ENCODE results near the gene LARP6.
"Not testable (repeated sequence)": the region's sequence is repeated elsewhere in the genome, so short reads cannot be mapped to it uniquely, and the experiment has no call there.

The LARP6 gene

DNA sequence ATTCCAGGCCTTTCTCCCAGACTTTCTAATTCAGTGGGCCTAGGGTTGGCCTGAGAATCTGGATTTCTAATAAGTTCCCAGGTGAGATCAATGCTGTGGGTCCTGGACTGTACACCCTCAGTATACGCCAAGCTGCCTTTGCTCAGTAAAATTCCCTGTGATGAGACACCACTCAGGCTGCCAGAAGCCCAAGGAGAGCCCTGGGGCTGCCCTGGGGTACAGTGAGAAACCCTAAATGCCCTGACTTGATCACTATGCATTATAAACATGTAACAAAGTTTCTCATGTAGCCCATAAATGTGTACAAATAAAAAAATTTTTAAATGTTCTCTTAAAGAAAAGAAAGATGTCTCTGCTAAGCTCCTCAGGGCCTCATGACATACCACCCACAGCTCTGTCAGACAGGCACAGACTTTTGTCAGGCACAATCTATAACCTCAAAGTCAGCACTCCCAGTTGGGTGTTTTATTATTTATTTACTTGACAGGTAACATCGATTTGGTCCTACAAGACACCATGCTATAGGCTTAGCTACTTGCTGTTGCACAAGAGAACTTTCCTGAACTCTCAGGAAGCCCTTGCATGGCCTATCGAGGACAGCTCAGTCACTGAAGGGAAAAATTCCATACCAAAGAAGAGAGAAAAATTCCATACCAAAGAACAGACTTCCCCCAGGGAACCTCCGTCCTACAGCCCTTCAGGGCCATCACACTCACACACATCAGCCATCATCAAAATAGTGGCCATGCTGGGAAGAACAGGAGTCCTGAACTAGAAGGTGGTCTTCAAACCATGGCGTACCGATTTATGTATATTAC is 22.7 kb downstream of the LARP6 start:
- DNase-seq (ENCODE audit: low read depth in 2 of 3, low spot score in 1 of 3), result no peak

GRCh38 chr15:70830615-70831014 is 23.3 kb downstream of the LARP6 start:
- no peak for DNase-seq (ENCODE audit: low read depth in 2 of 3, low spot score in 1 of 3)

GRCh38 chr15:70829371-70830166 is 24.4 kb downstream of the LARP6 start:
- no peak for DNase-seq (ENCODE audit: low read depth in 2 of 3, low spot score in 1 of 3)

- no peak for DNase-seq (ENCODE audit: low read depth in 2 of 3, low spot score in 1 of 3)
These were observed 26.2 kb downstream of the LARP6 start for GRCh38 chr15:70827721-70828120.

DNA sequence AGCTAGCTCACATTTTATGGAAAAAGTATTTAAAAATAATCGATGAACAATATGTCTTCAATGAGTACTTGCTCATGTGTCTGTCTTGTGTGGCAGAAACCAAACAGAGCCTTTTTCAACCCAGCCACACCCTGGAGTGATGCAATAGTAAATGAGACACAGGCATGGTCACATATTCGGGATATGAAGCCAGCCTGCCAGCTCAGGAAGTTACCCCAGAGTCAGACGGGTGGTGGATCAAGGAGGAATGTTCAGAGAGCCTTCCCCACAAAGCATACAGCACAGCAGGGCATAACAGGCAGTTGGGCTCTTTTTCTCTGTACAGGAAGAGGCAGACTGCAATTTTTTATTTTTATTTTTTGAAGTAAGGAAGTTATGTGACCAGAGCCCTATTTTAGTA is 27.3 kb downstream of the LARP6 start:
- no peak for DNase-seq (ENCODE audit: low read depth in 2 of 3, low spot score in 1 of 3)

DNA sequence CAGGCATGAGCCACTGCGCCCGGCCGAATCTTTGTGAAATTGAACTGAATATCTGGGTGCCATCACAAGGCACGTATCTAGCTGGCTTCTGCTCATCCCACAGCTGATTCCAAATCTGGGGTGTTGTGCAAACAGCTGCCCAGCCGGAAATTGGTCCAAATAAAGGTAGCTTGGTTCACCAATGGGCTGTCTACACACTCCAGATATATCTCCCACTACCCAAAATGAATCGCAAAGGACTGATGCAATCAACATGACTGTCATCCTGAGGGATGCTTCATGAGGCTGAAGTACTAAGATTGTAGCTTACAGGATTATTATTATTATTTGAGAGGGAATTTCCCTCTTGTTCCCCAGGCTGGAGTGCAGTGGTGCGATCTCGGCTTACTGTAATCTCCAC is 28.1 kb downstream of the LARP6 start:
- no peak for DNase-seq (ENCODE audit: low read depth in 2 of 3, low spot score in 1 of 3)

DNA sequence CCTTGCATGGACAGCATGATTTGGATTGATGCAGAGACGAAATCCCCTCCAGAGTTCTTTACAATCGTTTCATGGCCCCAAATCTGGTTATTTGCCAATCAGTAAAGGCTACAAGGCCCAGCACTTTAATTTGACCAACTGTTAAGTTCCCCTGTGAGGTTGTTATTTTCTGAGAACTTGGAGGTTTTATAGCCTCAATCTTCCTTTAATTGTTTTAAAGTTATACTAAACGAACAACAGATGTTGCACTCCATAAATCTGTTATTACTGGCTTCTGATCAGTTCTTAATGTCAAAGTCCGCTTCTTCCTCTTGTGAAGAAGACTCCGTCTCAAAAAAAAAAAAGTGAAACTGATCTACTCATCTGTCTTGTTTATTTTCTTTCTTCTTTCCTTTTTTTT is 30.8 kb downstream of the LARP6 start:
- no peak for DNase-seq (ENCODE audit: low read depth in 2 of 3, low spot score in 1 of 3)

- no peak for DNase-seq (ENCODE audit: low read depth in 2 of 3, low spot score in 1 of 3)
These were observed 33.7 kb downstream of the LARP6 start for GRCh38 chr15:70820214-70820613.

DNA sequence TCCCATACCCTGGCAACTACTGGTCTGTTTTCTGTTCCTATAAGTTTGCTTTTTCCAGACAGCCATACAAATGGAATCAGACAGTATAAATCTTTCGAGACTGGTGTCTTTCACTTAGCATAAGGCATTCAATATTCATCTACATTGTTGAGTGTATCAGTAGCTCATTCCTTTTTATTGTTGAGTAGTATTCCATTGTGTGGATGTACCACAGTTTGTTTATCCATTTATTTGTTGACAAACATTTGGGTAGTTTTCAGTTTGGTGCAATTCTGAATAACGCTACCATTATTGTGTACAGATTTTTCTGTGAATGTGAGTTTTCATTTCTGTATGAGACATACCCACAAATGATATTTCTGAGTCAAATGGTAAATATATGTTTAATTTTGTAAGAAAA is 35.4 kb downstream of the LARP6 start:
- no peak for DNase-seq (ENCODE audit: low read depth in 2 of 3, low spot score in 1 of 3)

- DNase-seq (ENCODE audit: low read depth in 2 of 3, low spot score in 1 of 3), result no peak
These were observed 36.7 kb downstream of the LARP6 start for GRCh38 chr15:70817266-70817665.

DNA sequence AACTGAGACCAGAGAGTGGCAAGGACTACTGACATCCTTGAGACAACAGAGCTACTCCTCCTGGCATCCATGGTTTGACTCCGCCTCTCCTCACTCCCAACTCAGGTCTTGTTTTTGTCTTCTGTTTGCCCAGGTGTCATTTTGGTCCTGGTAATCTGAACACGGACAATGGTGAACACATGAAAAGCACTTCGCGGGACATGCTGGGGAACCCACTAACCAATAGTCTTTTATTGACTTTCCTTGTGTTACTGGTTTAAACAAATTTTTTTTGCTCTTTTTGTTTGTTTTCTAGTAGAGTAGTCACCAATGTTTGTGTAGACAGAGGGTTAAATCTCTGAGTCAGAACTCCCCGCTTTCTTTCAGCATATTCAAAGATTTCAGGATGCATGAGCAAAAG is 38.4 kb downstream of the LARP6 start:
- DNase-seq (ENCODE audit: low read depth in 2 of 3, low spot score in 1 of 3), result no peak

DNA sequence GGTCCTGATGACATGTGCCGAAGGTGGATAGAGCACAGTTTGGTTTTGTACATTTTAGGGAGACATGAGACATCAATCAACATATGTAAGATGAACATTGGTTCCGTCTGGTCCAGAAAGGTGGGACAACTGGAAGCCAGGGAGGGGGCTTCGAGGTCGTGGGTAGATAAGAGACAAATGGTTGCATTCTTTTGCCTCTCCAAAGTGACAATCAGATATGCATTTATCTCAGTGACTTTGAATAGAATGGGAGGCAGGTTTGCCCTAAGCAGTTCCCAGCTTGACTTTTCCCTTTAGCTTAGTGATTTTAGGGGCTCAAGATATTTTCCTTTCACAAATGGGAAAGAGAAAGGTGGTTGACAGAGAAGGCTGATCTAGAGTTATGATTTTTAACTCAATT is 38.9 kb downstream of the LARP6 start:
- not testable (repeated sequence) for DNase-seq (ENCODE audit: low read depth in 2 of 3, low spot score in 1 of 3)

GRCh38 chr15:70812827-70813364 is 41.1 kb downstream of the LARP6 start:
- no peak for DNase-seq (ENCODE audit: low read depth in 2 of 3, low spot score in 1 of 3)

- no peak for DNase-seq (ENCODE audit: low read depth in 2 of 3, low spot score in 1 of 3)
These were observed 42.9 kb downstream of the LARP6 start for GRCh38 chr15:70810916-70811578.

- no peak for DNase-seq (ENCODE audit: low read depth in 2 of 3, low spot score in 1 of 3)
These were observed 46.8 kb downstream of the LARP6 start for GRCh38 chr15:70806992-70807712.

GRCh38 chr15:70804388-70804787 is 49.6 kb downstream of the LARP6 start:
- not testable (repeated sequence) for DNase-seq (ENCODE audit: low read depth in 2 of 3, low spot score in 1 of 3)

GRCh38 chr15:70802629-70803028 is 51.3 kb downstream of the LARP6 start:
- DNase-seq (ENCODE audit: low read depth in 2 of 3, low spot score in 1 of 3), result no peak

- DNase-seq (ENCODE audit: low read depth in 2 of 3, low spot score in 1 of 3), result no peak
These were observed 52.8 kb downstream of the LARP6 start for GRCh38 chr15:70801109-70801508.

GRCh38 chr15:70799667-70800450 is 54.1 kb downstream of the LARP6 start:
- DNase-seq (ENCODE audit: low read depth in 2 of 3, low spot score in 1 of 3), result no peak

DNA sequence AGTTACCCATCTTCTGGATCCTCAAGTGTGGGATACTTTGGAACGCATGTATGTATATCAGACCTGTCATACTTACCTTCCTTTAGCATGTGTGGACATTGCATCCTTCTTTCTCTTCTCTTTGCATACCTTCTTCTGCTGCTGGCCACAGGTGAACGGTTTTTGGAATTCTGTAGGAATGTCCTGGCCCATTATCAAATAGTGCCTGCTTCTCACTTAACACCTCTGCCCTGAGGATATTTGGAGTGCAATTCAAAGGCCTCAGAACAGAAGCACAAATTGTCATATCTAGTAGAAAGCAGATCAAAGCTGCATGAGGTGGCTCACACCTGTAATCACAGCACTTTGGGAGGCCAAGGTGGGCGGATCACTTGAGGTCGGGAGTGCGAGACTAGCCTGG is 56.5 kb downstream of the LARP6 start:
- DNase-seq (ENCODE audit: low read depth in 2 of 3, low spot score in 1 of 3), result no peak

All from stimulated activated CD4-positive, alpha-beta T cell treated with anti-CD3 and anti-CD28 coated beads, Interleukin-12 subunit alpha, Interleukin-12 subunit beta, amount 100 ng/mL, for 48 hours (primary cell).